Cerebellar nuclear complex (tissue), 1 donor: ENCODE results near the gene TNFRSF25.

ENCODE experiments used
- DNase-seq, 2 experiments: peaks; one replicate each; lab custom pipeline; 2025; lab: John Stamatoyannopoulos, UW

TNFRSF25 gene

GRCh38 chr1:6417961-6418667, 47.9 kb downstream of the TNFRSF25 start:
- DNase-seq, result no peak

GRCh38 chr1:6416906-6417305, 49.1 kb downstream of the TNFRSF25 start:
- DNase-seq, result no peak

- DNase-seq, result no peak
These were observed 49.7 kb downstream of the TNFRSF25 start for GRCh38 chr1:6416295-6416656.

GRCh38 chr1:6414881-6415626, 50.9 kb downstream of the TNFRSF25 start:
- no peak for DNase-seq

- DNase-seq, result no peak
These were observed 51.5 kb downstream of the TNFRSF25 start for GRCh38 chr1:6414443-6414844.

- no peak for DNase-seq
These were observed 53.1 kb downstream of the TNFRSF25 start for GRCh38 chr1:6412896-6413295.
